Stimulated activated CD8-positive, alpha-beta memory T cell treated with anti-CD3 and anti-CD28 coated beads, Interleukin-15, amount 100 ng/mL, for 1 hour (primary cell): ENCODE data around the gene CELSR2.

Experiments used
- DNase-seq: peaks from one replicate; pipeline ENCODE4 v3.0.0-alpha.2; 2020; ENCODE audit warnings: low read depth

The CELSR2 gene

GRCh38 chr1:109251277-109252166, 2.2 kb downstream of the CELSR2 start:
- DNase-seq, result no peak

DNA sequence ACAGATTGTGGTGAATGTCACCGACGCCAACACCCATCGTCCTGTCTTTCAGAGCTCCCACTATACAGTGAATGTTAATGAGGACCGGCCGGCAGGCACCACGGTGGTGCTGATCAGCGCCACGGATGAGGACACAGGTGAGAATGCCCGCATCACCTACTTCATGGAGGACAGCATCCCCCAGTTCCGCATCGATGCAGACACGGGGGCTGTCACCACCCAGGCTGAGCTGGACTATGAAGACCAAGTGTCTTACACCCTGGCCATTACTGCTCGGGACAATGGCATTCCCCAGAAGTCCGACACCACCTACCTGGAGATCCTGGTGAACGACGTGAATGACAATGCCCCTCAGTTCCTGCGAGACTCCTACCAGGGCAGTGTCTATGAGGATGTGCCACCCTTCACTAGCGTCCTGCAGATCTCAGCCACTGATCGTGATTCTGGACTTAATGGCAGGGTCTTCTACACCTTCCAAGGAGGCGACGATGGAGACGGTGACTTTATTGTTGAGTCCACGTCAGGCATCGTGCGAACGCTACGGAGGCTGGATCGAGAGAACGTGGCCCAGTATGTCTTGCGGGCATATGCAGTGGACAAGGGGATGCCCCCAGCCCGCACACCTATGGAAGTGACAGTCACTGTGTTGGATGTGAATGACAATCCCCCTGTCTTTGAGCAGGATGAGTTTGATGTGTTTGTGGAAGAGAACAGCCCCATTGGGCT, 3.0 kb downstream of the CELSR2 start:
- no peak for DNase-seq

DNA sequence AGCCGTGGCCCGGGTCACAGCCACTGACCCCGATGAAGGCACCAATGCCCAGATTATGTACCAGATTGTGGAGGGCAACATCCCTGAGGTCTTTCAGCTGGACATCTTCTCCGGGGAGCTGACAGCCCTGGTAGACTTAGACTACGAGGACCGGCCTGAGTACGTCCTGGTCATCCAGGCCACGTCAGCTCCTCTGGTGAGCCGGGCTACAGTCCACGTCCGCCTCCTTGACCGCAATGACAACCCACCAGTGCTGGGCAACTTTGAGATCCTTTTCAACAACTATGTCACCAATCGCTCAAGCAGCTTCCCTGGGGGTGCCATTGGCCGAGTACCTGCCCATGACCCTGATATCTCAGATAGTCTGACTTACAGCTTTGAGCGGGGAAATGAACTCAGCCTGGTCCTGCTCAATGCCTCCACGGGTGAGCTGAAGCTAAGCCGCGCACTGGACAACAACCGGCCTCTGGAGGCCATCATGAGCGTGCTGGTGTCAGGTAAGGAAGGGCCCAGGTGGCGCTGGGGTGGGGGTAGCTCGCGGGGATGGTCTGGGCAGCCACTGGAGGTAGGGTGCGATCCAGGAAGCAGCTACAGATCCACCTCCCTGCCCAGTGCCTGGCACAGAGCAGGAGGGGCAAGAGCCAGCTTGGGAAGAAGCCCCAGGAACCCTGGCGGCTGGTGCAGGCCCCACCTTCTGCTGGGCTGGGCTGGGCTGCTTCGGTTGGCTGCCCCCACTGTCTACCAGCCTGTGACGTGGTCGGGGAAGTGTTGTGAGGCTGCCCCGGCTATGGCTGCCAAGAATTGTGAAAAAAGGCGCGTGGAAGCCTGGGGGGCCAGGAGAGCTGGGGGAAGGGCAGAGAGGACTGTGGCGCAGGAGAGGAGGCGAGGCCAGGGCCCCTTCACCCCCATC, 3.8 kb downstream of the CELSR2 start:
- no peak for DNase-seq

GRCh38 chr1:109253803-109254620, 4.7 kb downstream of the CELSR2 start:
- no peak for DNase-seq

DNA sequence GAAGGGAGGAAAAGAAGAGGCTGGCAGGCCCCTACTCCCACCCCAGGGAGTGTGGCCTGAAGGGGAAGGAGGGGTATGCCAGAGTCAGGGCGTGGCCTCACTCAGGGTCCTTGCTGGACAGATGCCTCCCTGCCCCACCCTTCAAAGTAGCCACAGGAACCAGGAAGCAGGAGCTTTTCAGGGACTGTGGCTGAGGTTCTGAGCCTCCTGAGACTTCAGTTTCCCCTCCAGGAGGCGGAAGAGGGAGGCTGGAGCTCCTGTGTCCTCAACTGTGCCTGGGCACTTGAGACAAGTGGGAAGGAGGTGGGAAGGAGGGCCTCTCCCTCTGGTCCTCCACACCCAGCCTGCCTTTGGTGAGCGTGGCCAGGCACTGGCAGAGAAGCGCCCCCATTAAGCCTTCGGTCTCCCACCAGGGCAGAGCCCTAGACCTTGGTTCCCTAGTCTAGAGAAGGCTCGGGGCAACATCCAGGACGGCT, 5.3 kb downstream of the CELSR2 start:
- DNase-seq, result no peak

GRCh38 chr1:109255097-109255651, 5.8 kb downstream of the CELSR2 start:
- DNase-seq, result no peak

GRCh38 chr1:109255678-109256077, 6.3 kb downstream of the CELSR2 start:
- no peak for DNase-seq

DNA sequence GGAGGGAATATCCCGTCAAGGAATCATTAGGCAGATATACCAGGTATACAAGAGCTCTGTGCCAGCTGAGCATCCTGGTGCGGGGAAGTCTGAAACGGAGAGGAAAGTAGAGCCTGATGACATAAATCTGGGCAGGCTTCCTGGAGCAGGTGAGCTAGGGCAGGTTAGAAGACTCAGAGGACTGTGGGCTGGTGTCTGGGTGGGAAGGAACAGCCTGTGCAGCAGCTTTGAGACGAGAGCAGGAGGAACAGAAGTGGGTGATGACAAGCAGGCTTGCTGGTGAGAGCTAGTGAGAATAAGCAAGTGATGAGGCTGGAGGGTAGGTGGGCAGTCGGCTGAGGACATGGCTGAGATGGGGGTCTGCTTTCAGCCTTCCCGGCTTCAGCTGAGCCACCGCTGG, 6.7 kb downstream of the CELSR2 start:
- no peak for DNase-seq

- DNase-seq, result no peak
Observed at GRCh38 chr1:109256971-109257681, 7.8 kb downstream of the CELSR2 start.

DNA sequence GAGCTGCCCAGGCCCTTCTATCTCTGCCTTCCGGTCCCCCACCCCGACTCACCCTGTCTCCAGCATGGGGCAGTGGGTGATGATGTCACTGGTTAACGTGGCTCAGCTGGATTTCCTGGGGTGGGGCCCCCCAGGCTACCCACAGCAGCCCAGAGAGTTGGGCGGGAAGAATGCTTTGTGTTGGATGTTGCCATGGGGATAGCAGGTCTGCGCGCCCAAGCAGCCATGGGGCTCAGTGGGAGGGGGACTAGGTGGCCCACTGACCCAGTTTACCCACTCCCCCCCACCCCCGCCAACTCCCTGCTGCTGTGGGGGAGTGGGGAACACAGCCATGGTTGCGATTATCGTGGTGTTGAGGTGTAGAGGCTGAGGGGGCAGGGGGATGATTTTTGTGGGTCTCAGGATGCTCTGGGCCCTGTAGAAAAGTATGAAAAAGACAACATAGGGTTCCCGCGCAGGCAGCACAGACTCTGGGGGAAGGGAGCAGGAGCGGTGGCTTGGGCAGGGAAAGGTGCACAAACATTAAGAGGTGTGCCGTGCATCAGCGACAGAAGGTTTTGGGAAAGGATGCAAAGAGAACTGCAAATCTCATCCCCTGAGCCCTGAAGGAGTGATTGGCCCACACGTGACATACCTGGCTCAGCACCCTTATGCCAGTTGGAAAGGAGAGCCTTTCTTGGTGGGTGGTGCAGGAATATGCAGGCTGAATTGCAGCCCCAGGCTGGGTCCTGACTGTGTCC, 8.5 kb downstream of the CELSR2 start:
- no peak for DNase-seq

GRCh38 chr1:109258481-109259466, 9.4 kb downstream of the CELSR2 start:
- no peak for DNase-seq

DNA sequence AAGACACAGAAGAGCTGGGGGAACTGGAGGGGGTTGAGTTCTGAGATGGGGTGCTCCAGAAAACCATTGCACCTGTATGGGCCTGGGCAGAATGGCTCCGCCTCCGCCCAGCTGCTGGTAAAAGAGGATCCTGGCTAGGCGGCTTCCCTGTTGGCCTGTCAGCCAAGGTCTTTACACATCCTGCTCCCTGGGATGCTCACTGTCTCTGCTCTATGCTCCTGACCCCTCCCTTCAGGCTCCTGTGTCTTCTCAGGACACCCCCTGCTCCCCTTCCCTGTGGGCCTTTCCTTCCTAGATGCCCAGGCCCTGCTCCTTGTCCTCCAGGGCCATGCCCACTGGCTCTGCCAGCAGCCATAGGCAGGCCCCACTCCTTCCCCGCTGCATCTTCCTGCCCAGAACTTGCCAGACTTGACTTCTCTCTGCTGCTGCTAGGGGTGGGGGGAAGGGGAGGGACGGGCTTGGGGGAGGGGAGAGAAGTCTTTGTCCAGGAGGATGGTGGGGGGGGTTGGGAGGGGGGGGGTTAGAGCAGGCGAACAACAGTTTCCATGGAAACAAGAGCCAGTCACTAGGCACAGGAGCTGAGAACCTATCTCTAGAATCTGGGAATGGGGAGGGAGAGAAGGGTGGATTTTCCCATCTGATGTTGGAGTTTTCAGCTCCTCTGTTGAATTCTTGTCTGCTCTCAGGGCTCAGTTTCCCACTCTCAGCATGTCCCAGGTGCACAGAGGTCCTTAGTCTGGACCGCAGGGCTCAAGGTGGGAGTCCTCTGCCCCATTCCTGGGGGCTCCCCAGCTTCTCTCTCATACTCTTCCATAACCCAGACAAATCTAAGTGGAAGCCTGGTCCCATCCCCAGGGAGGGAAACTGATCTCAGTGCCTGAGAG, 10.6 kb downstream of the CELSR2 start:
- no peak for DNase-seq

DNA sequence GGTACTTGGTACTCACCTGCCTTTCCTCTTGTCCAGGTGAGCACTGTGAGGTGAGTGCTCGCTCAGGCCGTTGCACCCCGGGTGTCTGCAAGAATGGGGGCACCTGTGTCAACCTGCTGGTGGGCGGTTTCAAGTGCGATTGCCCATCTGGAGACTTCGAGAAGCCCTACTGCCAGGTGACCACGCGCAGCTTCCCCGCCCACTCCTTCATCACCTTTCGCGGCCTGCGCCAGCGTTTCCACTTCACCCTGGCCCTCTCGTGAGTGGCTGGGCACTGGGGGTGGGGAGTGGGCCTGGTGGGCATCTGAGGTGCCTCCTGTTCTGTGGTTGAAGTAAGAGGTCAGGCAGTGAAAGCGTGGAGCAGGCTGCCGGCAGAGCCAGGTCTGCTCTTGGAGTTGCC, 11.7 kb downstream of the CELSR2 start:
- no peak for DNase-seq

GRCh38 chr1:109261578-109261977, 12.2 kb downstream of the CELSR2 start:
- no peak for DNase-seq

DNA sequence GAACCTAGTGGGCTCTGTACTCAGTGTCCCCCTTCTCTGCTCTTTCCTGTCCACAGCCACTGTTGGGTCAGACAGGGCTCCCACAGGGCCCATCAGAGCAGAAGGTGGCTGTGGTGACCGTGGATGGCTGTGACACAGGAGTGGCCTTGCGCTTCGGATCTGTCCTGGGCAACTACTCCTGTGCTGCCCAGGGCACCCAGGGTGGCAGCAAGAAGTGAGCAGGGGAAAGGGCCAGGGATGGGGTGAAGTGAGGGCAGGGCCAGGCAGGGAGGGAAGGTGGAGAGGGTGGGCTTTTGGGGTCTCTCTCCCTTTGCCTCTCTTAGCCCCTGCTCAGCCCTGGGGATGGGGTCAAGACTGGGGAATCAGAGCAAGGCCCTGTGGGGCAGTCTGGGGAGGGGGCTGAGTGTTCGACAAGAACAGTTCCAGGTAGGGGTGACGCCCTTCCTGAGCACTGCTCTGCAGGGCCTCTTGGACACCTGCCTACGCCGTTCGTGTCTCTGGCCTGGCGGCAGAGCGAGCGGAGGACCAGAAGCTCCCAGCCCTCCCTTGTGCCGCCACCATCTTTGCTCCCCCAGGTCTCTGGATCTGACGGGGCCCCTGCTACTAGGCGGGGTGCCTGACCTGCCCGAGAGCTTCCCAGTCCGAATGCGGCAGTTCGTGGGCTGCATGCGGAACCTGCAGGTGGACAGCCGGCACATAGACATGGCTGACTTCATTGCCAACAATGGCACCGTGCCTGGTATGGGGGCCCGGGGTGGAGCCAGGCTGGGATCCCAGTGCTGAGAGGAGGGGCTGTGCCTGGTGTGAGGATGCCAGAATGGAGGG, 13.1 kb downstream of the CELSR2 start:
- DNase-seq, result no peak

GRCh38 chr1:109263234-109263596, 13.9 kb downstream of the CELSR2 start:
- DNase-seq, result no peak
